Activated CD8-positive, alpha-beta memory T cell treated with anti-CD3 and anti-CD28 coated beads, Interleukin-2, amount 10 ng/mL, durations not matched to agents 7 days and 5 days (primary cell): ENCODE results near the gene ARHGAP24. TPM values are rescaled to one million over a fixed set of nuclear protein-coding genes. Genes with fewer than 3 reads are reported as not detected.

Experiments used
- ATAC-seq: fragments of 150-1000 bp; cut with Tn5 transposase; one replicate; pipeline ENCODE4 v1.10.0; 2021; ENCODE audit warnings: moderate library complexity
- CTCF ChIA-PET: fragments of 350-600 bp; sonication (Branson Sonifier 250); formaldehyde crosslinking; loops from one replicate; lab custom pipeline; 2021; ENCODE audit warnings: antibody characterized with exemption; lab: Charles Lee
- DNase-seq: peaks from one replicate; pipeline ENCODE4 v3.0.0-alpha.2; 2020
- H3K27ac Mint-ChIP-seq: one replicate; pipeline ENCODE4 v1.8.0; 2021; ENCODE audit warnings: mild to moderate bottlenecking, mixed read lengths
- H3K27me3 Mint-ChIP-seq: one replicate; pipeline ENCODE4 v1.8.0; 2021; ENCODE audit warnings: mixed read lengths
- H3K36me3 Mint-ChIP-seq: one replicate; pipeline ENCODE4 v1.8.0; 2021; ENCODE audit warnings: mild to moderate bottlenecking, mixed read lengths
- H3K4me1 Mint-ChIP-seq: one replicate; pipeline ENCODE4 v1.8.0; 2021; ENCODE audit warnings: mixed read lengths
- H3K4me3 Mint-ChIP-seq: one replicate; pipeline ENCODE4 v1.8.0; 2021; ENCODE audit warnings: mild to moderate bottlenecking, moderate library complexity, mixed read lengths
- H3K9me3 Mint-ChIP-seq: one replicate; pipeline ENCODE4 v1.8.0; 2022; ENCODE audit warnings: low read depth, mixed read lengths
- total RNA-seq, 2 experiments: library from RNA; stranded (reverse); gene quantifications; one replicate each; pipeline ENCODE4 v1.2.3, GENCODE V29; 2021

Gene ARHGAP24
- total RNA-seq, 2 experiments from 2014 or later = not detected

- DNase-seq = no peak
- no peak for ATAC-seq
- H3K9me3 Mint-ChIP-seq = no peaks in the 10 kb centered on the region
- no peak overlapping the region for H3K4me3 Mint-ChIP-seq
- no peak overlapping the region for H3K27ac Mint-ChIP-seq
- CTCF ChIA-PET = no interaction called here
- no peaks in the 10 kb centered on the region for H3K4me1 Mint-ChIP-seq
- no peaks in the 10 kb centered on the region for H3K27me3 Mint-ChIP-seq
- H3K36me3 Mint-ChIP-seq = no peaks in the 10 kb centered on the region
These were observed 444.4 kb downstream of the ARHGAP24 start for GRCh38 chr4:85919200-85919887.

GRCh38 chr4:85925071-85925470 lies 450.1 kb downstream of the ARHGAP24 start:
- H3K4me3 Mint-ChIP-seq = no peak overlapping the region
- no peaks in the 10 kb centered on the region for H3K4me1 Mint-ChIP-seq
- H3K36me3 Mint-ChIP-seq = no peaks in the 10 kb centered on the region
- DNase-seq = no peak
- no peaks in the 10 kb centered on the region for H3K27me3 Mint-ChIP-seq
- H3K27ac Mint-ChIP-seq = no peak overlapping the region
- ATAC-seq = no peak
- CTCF ChIA-PET = no interaction called here
- H3K9me3 Mint-ChIP-seq = no peaks in the 10 kb centered on the region

DNA sequence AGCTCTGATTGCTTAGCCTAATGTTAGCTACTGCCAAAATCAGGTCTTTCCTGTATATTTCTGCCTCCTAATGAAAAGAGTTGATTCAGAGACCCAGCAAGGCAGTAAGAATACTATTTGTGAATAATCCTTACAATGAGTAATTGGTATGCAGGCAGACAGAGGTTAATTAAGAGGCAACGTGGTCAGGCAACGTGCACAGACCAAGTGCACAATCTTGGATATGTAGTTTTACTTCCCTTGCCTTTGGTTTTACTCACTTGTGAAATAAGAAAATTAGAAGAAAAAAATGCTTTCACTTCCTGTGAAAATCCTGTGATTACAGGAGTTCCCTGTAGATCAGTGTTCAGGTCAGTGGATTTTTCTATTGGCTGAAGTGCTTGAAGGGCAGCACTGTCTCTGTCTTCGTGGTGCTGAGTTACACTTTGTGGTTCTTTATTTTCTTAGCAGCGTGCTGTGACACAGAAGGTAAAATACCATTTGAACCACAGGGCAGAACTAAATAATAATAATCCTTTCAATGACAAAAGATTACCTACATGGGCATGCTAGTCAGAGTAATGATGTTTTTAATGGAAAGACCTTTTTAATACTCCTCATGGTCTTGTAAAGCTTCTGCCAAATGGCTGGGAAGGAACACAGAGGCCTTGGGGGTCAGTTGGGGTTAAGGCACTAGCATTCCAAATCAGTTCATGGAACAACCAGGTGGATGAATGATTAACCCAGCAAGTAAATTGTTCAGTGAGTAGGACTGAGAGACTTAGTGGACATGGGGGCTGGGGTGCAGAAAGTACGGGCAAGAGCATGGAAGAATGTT lies 454.0 kb downstream of the ARHGAP24 start:
- Mint-ChIP-seq H3K27me3 (no peaks in the 10 kb centered on the region), H3K27ac (no peak overlapping the region), H3K4me3 (no peak overlapping the region), H3K9me3 (no peaks in the 10 kb centered on the region), H3K4me1 (no peaks in the 10 kb centered on the region), H3K36me3 (no peaks in the 10 kb centered on the region)
- CTCF ChIA-PET = no interaction called here
- DNase-seq (no peak), ATAC-seq (no peak)

GRCh38 chr4:85929961-85930665 lies 455.2 kb downstream of the ARHGAP24 start:
- DNase-seq (no peak), ATAC-seq (no peak)
- H3K4me1 Mint-ChIP-seq = no peaks in the 10 kb centered on the region
- CTCF ChIA-PET = no interaction called here
- H3K27ac Mint-ChIP-seq = no peak overlapping the region
- H3K36me3 Mint-ChIP-seq = no peaks in the 10 kb centered on the region
- H3K27me3 Mint-ChIP-seq = no peaks in the 10 kb centered on the region
- H3K4me3 Mint-ChIP-seq = no peak overlapping the region
- H3K9me3 Mint-ChIP-seq = no peaks in the 10 kb centered on the region

DNA sequence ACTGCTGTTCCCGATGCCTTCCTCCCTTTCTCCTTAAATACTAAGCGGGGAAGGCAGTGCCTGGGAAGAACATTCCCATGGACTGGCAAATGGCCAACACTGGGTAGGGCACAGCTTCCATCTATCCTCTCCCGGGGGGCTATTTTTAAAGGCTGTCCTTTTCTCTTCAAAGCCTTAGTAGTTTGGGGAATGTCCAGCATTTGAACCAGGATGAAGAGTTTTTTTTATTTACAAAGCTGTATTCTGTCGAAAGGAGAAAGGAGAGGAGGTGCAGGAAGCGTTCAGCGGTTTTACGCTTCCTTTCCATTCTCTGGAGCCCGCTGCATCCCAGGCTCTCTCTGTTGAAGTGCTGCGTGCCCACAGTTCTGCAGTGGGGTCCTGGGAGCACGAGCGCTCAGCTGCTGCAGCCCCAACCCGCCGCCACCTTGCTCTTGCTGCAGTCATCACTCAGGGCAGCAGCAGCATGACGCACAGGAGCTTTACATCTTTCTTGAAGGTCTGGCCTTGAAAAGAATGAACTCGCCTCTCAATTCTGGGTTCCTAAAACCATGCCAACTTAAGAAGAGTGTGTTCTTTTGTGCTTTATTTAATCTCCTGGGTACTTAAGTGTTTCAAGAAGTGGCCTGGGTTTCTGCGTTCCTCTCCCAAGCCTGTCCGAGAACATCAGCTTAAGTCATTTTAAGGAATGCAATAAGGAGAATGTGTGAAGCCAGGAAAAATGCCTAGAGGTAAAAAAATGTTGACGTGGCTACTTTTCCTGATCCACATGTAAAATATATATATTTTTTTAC lies 457.7 kb downstream of the ARHGAP24 start:
- no peaks in the 10 kb centered on the region for H3K4me1 Mint-ChIP-seq
- CTCF ChIA-PET = no interaction called here
- H3K27ac Mint-ChIP-seq = no peak overlapping the region
- H3K27me3 Mint-ChIP-seq = no peaks in the 10 kb centered on the region
- H3K9me3 Mint-ChIP-seq = peaks cover 2% of the 10 kb centered on the region
- H3K4me3 Mint-ChIP-seq = no peak overlapping the region
- ATAC-seq = no peak
- no peak for DNase-seq
- no peaks in the 10 kb centered on the region for H3K36me3 Mint-ChIP-seq

DNA sequence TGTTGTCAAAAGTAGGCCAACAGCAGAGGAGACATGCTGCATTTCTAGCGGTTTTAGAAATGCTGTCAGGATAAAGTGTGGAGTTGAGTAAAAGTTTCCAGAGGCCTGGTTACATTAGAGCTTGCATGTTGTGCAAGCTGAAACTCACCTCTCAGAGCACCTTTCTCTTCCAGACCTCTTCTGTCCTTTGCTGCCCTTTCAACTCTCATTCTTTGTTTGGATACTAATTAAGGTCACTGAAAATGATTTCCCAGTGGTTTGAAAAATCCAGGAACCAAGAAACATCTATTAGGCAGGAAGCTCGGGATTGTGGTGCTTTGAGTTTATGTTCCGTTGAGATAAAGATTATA lies 458.3 kb downstream of the ARHGAP24 start:
- no peak overlapping the region for H3K27ac Mint-ChIP-seq
- ATAC-seq = no peak
- H3K4me3 Mint-ChIP-seq = no peak overlapping the region
- peaks cover 2% of the 10 kb centered on the region for H3K9me3 Mint-ChIP-seq
- CTCF ChIA-PET = no interaction called here
- no peaks in the 10 kb centered on the region for H3K4me1 Mint-ChIP-seq
- H3K27me3 Mint-ChIP-seq = no peaks in the 10 kb centered on the region
- no peaks in the 10 kb centered on the region for H3K36me3 Mint-ChIP-seq
- DNase-seq = no peak

- no peak for DNase-seq
- no peak for ATAC-seq
- peaks cover 2% of the 10 kb centered on the region for H3K9me3 Mint-ChIP-seq
- no peak overlapping the region for H3K4me3 Mint-ChIP-seq
- H3K4me1 Mint-ChIP-seq = no peaks in the 10 kb centered on the region
- CTCF ChIA-PET = no interaction called here
- H3K36me3 Mint-ChIP-seq = no peaks in the 10 kb centered on the region
- no peaks in the 10 kb centered on the region for H3K27me3 Mint-ChIP-seq
- H3K27ac Mint-ChIP-seq = no peak overlapping the region
These were observed 462.6 kb downstream of the ARHGAP24 start for GRCh38 chr4:85937507-85937906.

GRCh38 chr4:85938062-85938461 lies 463.1 kb downstream of the ARHGAP24 start:
- H3K9me3 Mint-ChIP-seq = peaks cover 2% of the 10 kb centered on the region
- CTCF ChIA-PET = no interaction called here
- no peak overlapping the region for H3K4me3 Mint-ChIP-seq
- H3K36me3 Mint-ChIP-seq = no peaks in the 10 kb centered on the region
- no peaks in the 10 kb centered on the region for H3K4me1 Mint-ChIP-seq
- H3K27me3 Mint-ChIP-seq = no peaks in the 10 kb centered on the region
- ATAC-seq (no peak), DNase-seq (no peak)
- H3K27ac Mint-ChIP-seq = no peak overlapping the region

- CTCF ChIA-PET = no interaction called here
- H3K4me3 Mint-ChIP-seq = no peak overlapping the region
- peaks cover 2% of the 10 kb centered on the region for H3K9me3 Mint-ChIP-seq
- H3K36me3 Mint-ChIP-seq = no peaks in the 10 kb centered on the region
- ATAC-seq (no peak), DNase-seq (no peak)
- H3K27me3 Mint-ChIP-seq = no peaks in the 10 kb centered on the region
- H3K27ac Mint-ChIP-seq = no peak overlapping the region
- H3K4me1 Mint-ChIP-seq = no peaks in the 10 kb centered on the region
These were observed 464.0 kb downstream of the ARHGAP24 start for GRCh38 chr4:85938902-85939301.

DNA sequence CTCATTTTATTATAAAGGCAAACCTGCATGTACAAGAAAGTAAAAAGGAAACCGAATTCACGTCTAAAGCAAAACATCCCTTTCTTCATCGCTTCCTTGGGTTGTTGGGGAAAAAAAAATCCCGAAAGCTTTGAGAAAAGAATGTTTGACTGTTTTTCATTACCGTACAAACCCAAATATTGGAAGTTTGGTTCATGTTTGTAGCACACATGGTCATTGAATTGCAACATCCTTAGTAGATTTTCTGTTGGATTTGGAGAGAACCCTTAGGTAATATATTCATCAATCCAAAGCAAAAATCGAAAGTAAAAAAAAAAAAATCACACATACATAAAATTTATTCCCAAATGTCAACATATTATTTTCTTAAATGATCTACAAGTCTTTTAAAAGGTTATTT lies 464.6 kb downstream of the ARHGAP24 start:
- Mint-ChIP-seq H3K9me3 (peaks cover 2% of the 10 kb centered on the region), H3K27me3 (no peaks in the 10 kb centered on the region), H3K36me3 (no peaks in the 10 kb centered on the region), H3K4me3 (no peak overlapping the region), H3K27ac (no peak overlapping the region), H3K4me1 (no peaks in the 10 kb centered on the region)
- DNase-seq = no peak
- CTCF ChIA-PET = no interaction called here
- ATAC-seq = no peak

DNA sequence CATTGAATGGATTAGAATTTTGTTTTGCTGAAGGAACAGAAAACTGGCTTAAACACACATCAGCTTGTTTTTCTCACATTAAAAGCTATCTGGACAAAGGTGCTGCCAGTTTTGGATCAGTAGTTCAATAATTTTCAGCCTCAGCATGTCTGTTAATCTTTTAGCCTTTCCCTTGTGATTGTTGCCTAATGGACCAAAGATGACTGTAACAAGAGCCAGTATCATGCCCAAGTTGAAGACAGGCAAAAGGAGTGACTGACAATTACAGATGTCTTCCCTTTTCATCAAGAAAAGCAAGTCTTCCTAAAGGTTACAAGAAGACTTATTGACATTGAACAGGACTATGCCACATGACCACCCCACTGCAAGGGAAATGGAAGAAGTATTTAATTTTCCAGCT lies 465.2 kb downstream of the ARHGAP24 start:
- no peak overlapping the region for H3K27ac Mint-ChIP-seq

GRCh38 chr4:85942107-85942506 lies 467.2 kb downstream of the ARHGAP24 start:
- Mint-ChIP-seq H3K27me3 (no peaks in the 10 kb centered on the region), H3K4me1 (no peaks in the 10 kb centered on the region), H3K27ac (no peak overlapping the region), H3K9me3 (no peaks in the 10 kb centered on the region), H3K36me3 (no peaks in the 10 kb centered on the region), H3K4me3 (no peak overlapping the region)
- CTCF ChIA-PET = no interaction called here
- ATAC-seq = no peak
- DNase-seq = no peak

More for the DNA sequence above, 465.2 kb downstream of the ARHGAP24 start:
- Mint-ChIP-seq H3K36me3 (no peaks in the 10 kb centered on the region), H3K27me3 (no peaks in the 10 kb centered on the region), H3K4me3 (no peak overlapping the region), H3K9me3 (peaks cover 2% of the 10 kb centered on the region), H3K4me1 (no peaks in the 10 kb centered on the region)
- CTCF ChIA-PET = no interaction called here
- no peak for ATAC-seq
- DNase-seq = no peak

- no peak overlapping the region for H3K27ac Mint-ChIP-seq
- H3K36me3 Mint-ChIP-seq = no peaks in the 10 kb centered on the region
- DNase-seq (no peak), ATAC-seq (no peak)
- no peak overlapping the region for H3K4me3 Mint-ChIP-seq
- H3K27me3 Mint-ChIP-seq = no peaks in the 10 kb centered on the region
- CTCF ChIA-PET = no interaction called here
- H3K9me3 Mint-ChIP-seq = no peaks in the 10 kb centered on the region
- H3K4me1 Mint-ChIP-seq = no peaks in the 10 kb centered on the region
These were observed 471.9 kb downstream of the ARHGAP24 start for GRCh38 chr4:85946821-85947220.
